ENCODE measurements around the gene ADGRD2.

Gene ADGRD2

GRCh38 chr9:124482431-124483031, 32.3 kb downstream of the ADGRD2 start:
- DNase-seq, result no peak

GRCh38 chr9:124483481-124483880, 33.2 kb downstream of the ADGRD2 start:
- DNase-seq, result no peak

DNA sequence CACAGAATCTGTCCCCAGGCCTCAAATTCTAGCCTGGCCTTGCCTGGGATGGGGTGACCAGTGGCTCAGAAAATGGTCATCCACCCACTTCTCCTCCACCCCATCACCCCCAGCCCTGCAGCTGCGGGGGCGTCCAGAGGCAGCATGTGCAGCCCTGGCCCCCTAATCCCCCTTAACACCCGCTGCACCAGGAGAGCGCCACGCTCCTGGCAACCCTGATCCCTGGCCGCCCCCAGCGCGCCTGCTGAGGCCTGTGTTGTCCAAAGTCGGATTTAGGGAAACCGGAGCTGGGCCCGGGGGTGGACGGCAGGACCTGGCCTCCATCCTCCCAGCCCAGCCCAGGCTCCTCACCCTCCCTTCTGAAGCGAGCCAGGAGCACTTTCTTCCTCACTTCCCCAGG, 35.0 kb downstream of the ADGRD2 start:
- DNase-seq, result no peak

GRCh38 chr9:124485936-124486335, 35.7 kb downstream of the ADGRD2 start:
- DNase-seq, result no peak

DNA sequence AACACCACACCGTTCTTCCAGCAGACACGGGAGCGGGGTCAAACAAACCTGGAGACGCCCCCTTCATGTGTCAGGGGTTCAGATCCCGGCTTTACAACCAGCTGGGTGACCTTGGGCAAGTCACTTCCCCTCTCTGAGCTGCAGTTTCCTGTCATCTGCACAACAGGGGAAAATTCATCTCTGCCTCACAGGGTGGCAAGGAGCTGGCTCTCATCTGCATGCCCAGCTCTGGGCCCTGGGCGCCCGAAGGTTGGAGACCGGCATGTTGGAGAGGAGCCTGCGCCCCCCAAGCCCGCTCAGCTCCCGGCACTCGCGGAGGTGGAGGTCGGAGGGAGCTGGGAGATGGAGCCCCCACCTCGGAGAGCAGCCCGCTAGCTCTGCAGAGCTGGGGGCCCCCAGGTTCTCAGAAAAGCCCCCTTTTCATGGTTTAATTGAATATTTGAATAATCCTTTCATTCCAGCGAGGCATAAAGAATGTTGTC, 36.6 kb downstream of the ADGRD2 start:
- DNase-seq, result no peak

- DNase-seq, result no peak
These were observed 37.3 kb downstream of the ADGRD2 start for GRCh38 chr9:124487260-124488182.

- no peak for DNase-seq
These were observed 38.5 kb downstream of the ADGRD2 start for GRCh38 chr9:124488641-124489210.

- no peak for DNase-seq
These were observed 39.0 kb downstream of the ADGRD2 start for GRCh38 chr9:124489222-124489621.

GRCh38 chr9:124490004-124490403, 39.8 kb downstream of the ADGRD2 start:
- no peak for DNase-seq

DNA sequence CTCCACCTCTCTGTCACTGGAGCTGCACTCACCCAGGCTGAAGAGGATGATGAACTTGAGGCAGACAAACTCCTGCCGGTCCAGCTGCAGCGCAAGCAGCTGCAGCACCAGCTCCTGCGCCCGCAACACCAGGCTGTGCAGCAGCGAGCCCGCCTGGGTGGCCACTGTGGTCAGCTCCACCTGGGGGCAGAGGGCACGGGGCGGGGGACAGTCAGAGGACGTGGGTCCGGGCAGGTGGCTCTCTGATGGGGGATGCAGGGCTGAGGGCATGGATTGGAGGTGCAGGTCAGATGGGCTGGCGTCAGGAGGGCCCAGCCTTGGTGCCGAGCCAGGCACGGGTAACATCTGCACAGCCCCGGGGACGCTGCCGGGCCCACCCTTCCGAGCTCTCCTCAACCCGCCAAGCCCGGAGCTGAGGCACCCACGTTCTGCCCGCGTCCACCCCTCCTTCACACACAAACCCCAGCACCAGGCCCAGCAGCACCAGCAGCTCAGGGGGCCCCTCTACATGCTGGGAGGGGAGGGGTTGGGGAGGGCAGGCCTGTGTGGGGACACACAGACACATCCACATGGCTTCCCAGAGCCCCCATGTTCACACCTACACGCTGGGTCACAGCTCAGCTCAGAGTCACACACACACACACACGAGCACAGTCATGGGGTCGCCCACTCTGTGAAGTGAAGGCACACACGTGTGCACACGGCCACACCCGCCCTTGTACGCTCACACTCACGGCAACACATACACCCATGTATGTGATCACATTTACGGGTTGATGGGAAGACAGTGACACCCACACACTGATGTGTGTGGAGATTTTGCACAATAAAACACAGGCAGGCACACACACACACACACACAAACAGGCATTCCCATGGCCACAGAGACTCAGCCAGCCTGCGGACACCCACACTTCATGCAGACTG, 41.1 kb downstream of the ADGRD2 start:
- DNase-seq, result no peak

- DNase-seq, result no peak
These were observed 42.6 kb downstream of the ADGRD2 start for GRCh38 chr9:124492818-124493217.

- no peak for DNase-seq
These were observed 43.0 kb downstream of the ADGRD2 start for GRCh38 chr9:124493218-124493617.

DNA sequence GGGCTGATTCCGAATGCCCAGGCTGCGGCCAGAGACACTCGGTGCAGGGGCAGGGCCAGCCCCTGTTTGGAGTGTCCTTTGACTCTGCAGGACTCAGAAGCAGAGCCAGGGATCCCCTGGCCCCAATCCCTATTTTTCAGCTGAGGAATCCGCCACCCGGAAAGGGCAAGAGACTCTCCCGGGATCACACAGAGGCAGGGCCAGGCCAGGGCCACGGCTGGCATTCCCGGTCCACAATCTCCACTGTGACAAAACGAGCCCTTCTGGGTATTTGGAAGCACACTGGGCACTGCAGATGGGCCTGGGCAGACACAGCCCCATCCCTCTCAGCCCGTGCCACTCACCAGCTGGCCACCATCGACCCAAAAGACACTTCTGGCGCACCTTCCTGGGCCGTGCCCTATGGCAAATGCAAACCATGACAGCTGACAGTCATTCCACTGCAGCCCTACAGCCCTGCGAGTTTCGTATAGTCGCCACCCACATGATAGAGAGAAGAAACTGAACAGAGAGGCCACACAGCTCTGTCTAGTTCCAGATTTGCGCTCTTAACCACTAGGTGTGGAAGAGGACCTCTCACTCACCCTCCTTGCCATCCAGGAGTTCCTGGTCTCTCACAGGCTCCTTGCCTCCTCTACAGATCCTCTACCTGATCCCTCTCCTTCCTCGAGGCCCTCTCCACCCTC, 43.7 kb downstream of the ADGRD2 start:
- no peak for DNase-seq

DNA sequence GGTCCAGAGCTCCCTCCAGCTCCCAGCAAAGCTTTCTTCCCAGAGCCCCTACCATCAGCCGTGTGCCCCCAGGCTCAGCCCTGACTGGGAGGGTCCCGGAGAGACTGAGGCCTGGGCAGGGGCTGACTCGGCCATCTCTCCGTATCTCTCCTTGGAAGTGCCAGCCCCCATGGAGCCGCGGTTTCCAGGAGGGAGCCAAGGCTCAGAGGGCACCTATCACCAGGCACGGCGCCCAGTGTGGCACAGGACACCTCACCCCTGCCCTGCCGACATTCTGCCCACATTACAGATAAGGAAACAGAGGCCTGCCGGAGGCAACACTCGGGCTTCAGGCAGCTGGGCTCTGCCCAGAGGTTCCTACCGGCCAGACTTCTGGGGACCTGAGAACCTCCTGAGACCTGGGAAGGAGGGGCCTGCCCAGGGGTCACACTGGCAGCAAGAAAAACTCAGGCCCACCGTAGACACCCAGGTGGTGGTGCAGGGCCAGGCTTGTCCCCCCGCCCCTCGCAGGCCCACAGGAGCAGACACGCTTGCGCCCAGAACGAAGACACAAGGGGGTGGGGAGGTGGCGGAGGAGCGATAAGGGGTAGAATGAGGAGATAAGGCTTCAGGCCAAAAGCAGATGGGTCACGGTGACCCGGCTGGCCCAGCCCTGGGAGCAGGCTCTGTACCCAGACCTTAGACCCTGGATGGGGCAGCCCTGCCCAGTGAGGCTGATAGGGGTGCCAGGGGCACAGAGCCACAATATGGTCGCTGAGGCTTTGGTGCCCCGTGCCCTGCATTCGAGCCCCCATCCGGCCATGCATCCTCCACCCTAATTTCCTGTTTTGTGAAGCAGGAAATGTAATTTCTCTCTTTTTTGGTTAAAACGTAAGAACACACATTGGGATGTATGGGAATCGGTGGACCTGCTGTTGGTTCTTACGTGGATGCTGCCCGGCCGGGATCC, 45.1 kb downstream of the ADGRD2 start:
- no peak for DNase-seq

DNA sequence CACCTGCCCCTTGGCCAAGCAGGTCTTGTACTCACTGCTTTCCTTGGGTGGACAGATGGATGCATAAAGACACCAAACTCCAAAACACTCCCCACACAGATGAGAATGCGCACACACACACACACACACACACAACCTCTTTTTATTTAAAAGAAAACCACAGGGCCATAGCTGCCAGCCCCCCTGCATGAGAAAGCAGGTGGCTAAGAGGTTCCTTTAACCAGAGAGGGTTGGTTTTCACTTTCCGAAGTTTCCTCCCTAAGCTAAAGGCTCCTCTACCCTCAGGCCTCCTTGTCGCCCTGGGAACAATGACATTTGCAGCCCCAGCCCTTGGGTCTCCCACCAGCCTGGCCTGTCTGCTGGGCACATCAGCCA, 45.8 kb downstream of the ADGRD2 start:
- no peak for DNase-seq

- no peak for DNase-seq
These were observed 46.2 kb downstream of the ADGRD2 start for GRCh38 chr9:124496463-124496862.

DNA sequence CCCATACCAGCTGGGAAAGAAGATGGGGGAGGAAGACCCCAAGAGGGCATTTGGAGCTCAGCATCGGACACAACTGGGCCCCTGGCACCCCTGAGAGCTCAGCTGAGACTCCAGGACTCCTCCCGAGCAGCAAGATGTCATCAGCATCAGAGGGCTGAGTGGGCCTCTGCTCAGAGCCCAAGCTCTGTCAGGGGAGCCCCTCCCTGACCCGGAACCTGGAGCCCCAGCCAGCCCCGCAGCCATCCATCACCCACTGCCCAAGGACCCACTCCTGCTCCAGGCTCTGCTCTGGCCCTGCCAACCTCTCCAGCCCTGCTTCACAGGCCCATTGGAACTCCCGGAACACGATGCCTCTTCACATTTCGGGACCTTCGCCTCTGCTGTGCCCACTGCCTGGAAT, 47.2 kb downstream of the ADGRD2 start:
- no peak for DNase-seq

DNA sequence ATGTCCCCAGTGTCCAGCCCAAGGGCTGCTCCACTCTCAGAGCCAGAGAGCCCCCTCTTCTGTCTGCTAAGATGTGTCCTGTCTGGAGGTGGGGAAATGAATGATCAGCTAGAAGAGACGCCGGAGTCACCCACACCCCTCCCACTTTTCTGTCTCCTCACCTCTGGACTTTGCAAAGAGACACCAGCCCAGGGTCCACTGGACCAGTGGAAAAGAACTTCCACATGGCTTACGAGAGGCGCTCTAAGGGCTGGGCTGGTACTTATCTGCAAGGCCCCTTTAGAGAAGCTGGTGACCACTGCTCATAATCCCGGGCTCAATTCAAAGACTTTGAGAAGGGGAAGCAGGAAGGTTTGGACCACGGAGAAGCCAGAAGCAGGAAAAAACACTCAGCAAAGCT, 47.8 kb downstream of the ADGRD2 start:
- DNase-seq, result no peak

- no peak for DNase-seq
These were observed 48.4 kb downstream of the ADGRD2 start for GRCh38 chr9:124498499-124499146.

DNA sequence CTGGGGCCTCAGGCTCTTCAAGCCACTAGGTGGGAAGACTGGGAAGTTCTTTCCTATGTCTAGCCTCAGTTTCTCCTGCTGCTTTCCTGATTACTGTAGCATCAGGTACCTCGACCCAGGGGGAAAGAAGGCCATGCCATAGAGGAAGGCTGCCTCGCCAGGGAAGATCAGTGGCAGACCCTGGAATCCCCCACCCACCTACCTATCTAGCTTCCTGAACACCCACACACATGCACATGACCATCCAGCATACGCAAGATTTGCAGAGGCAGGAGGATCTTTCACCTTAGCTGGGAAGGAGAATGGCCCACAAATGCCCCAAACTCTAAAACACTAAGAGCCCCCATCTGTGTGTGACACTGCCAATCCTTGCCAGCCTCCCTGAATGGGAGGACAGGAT, 49.0 kb downstream of the ADGRD2 start:
- no peak for DNase-seq
